Endothelial cell of umbilical vein (primary cell): ENCODE results near the gene COL5A1. TPM values are rescaled to one million over a fixed set of nuclear protein-coding genes. Genes with fewer than 3 reads are reported as not detected.

Experiments used
- BruUV-seq: library from RNA; stranded (reverse); fragments of 400-500 nt; replicated peaks from 2 replicates; lab custom pipeline; 2021; lab: Mats Ljungman, UMichigan
- CTCF ChIA-PET: fragments of 300-600, 350-600 bp; sonication (Branson Sonifier 250); formaldehyde crosslinking; loops from one replicate; lab custom pipeline; 2021; ENCODE audit warnings: antibody characterized with exemption, inconsistent platforms; lab: Charles Lee
- POLR2A ChIA-PET: fragments of 300-600, 350-600 bp; sonication (Branson Sonifier 250); formaldehyde crosslinking; loops from one replicate; lab custom pipeline; 2021; ENCODE audit warnings: antibody characterized with exemption, inconsistent platforms; lab: Charles Lee
- DNase-seq: peaks from one replicate; pipeline ENCODE4 v3.0.0-alpha.2; 2011; ENCODE audit warnings: low read depth, low spot score
- FAIRE-seq: peaks from 2 replicates; lab custom pipeline; 2011; peaks lifted over from hg19 to GRCh38; lab: Jason Lieb, UNC
- H2AFZ ChIP-seq: 2 replicates; pipeline ENCODE4 v1.6.0; 2012; ENCODE audit warnings: low read depth, low read length, control low read depth, inconsistent platforms
- H3K27ac ChIP-seq: 2 replicates; pipeline ENCODE4 v1.5.1; 2011; ENCODE audit warnings: low read depth, mild to moderate bottlenecking, control low read depth, low read length, moderate library complexity; ENCODE audit not compliant: insufficient read depth
- H3K27me3 ChIP-seq, 2 experiments: 2 replicates each; pipeline versions ENCODE4 v1.6.0 to v1.6.1; 2011; ENCODE audit warnings: low read length in 2 of 2, mixed read lengths in 1 of 2; ENCODE audit not compliant: control insufficient read depth in 2 of 2, insufficient read depth in 2 of 2
- H3K36me3 ChIP-seq, 2 experiments: 2 replicates in 1 of 2; 3 replicates in 1 of 2; pipeline ENCODE4 v1.5.1; 2011; ENCODE audit warnings: low read length in 2 of 2, mild to moderate bottlenecking in 1 of 2, moderate library complexity in 1 of 2; ENCODE audit not compliant: control insufficient read depth in 2 of 2, insufficient read depth in 2 of 2; ENCODE audit errors: extremely low read depth in 1 of 2
- H3K4me1 ChIP-seq: 3 replicates; pipeline ENCODE4 v1.5.1; 2011; ENCODE audit warnings: mild to moderate bottlenecking, low read length; ENCODE audit not compliant: control insufficient read depth, insufficient read depth; ENCODE audit errors: extremely low read depth
- H3K4me2 ChIP-seq: 2 replicates; pipeline ENCODE4 v1.6.1; 2011; ENCODE audit warnings: low read length, control low read depth, mixed read lengths; ENCODE audit not compliant: insufficient read depth
- H3K4me3 ChIP-seq, 3 experiments: fragments of 200-600 bp in 1 of 3; sonication (generic), shearing (Covaris generic) in 1 of 3; replicated peaks in 1 of 3; 2 replicates each; pipeline ENCODE4 v1.5.1; 2011 to 2016; ENCODE audit warnings: control low read depth in 3 of 3, low read length in 3 of 3, mild to moderate bottlenecking in 2 of 3, inconsistent platforms in 1 of 3, low read depth in 1 of 3, moderate library complexity in 1 of 3; ENCODE audit not compliant: insufficient read depth in 1 of 3
- H3K79me2 ChIP-seq: 2 replicates; pipeline ENCODE4 v1.6.0; 2012; ENCODE audit warnings: low read length, inconsistent platforms; ENCODE audit not compliant: control insufficient read depth, insufficient read depth
- H3K9ac ChIP-seq: replicated peaks from 2 replicates; pipeline ENCODE3; 2011; ENCODE audit warnings: low read length, control low read depth; ENCODE audit not compliant: insufficient read depth; ENCODE audit errors: extremely low read depth
- H3K9me1 ChIP-seq: replicated peaks from 3 replicates; pipeline ENCODE4 v1.6.0; 2011; ENCODE audit warnings: mild to moderate bottlenecking, low read length; ENCODE audit not compliant: control insufficient read depth, insufficient read depth; ENCODE audit errors: extremely low read depth
- H3K9me3 ChIP-seq: replicated peaks from 2 replicates; pipeline ENCODE4 v1.5.1; 2012; ENCODE audit warnings: low read length, inconsistent platforms; ENCODE audit not compliant: control insufficient read depth, insufficient read depth
- H4K20me1 ChIP-seq: replicated peaks from 2 replicates; pipeline ENCODE3; 2011; ENCODE audit warnings: mild to moderate bottlenecking, low read length; ENCODE audit not compliant: control insufficient read depth, insufficient read depth; ENCODE audit errors: extremely low read depth
- CTCF ChIP-seq, 2 donors: IDR thresholded peaks; 1 replicate in 1 of 2; 2 replicates in 1 of 2; pipeline ENCODE4 v1.5.1; 2011; ENCODE audit warnings: low read length in 2 of 2, mild to moderate bottlenecking in 2 of 2, moderate library complexity in 2 of 2, control low read depth in 1 of 2, inconsistent platforms in 1 of 2, low read depth in 1 of 2; ENCODE audit not compliant: insufficient read depth in 1 of 2; ENCODE audit errors: extremely low read depth in 1 of 2
- EZH2 ChIP-seq: IDR thresholded peaks from 2 replicates; pipeline ENCODE4 v1.6.1; 2012; ENCODE audit warnings: borderline replicate concordance, low read depth, mild to moderate bottlenecking, moderate library complexity, low read length, inconsistent platforms; ENCODE audit not compliant: severe bottlenecking
- FOS ChIP-seq: IDR thresholded peaks from 2 replicates; pipeline ENCODE4 v1.6.1; 2011; ENCODE audit warnings: mild to moderate bottlenecking, low read length, moderate library complexity, borderline replicate concordance; ENCODE audit not compliant: insufficient read depth
- GATA2 ChIP-seq: IDR thresholded peaks from 2 replicates; pipeline ENCODE4 v1.7.0; 2011; ENCODE audit warnings: low read depth, mild to moderate bottlenecking, moderate library complexity, mixed read lengths, low read length; ENCODE audit not compliant: insufficient read length, insufficient read depth
- JUN ChIP-seq: IDR thresholded peaks from 2 replicates; pipeline ENCODE4 v1.6.1; 2011; ENCODE audit warnings: borderline replicate concordance, low read depth; ENCODE audit not compliant: insufficient read length, insufficient read depth
- MAX ChIP-seq: IDR thresholded peaks from 2 replicates; pipeline ENCODE4 v1.6.1; 2011; ENCODE audit not compliant: insufficient read depth, insufficient read length
- MYC ChIP-seq: IDR thresholded peaks from one replicate; pipeline ENCODE4 v1.6.1; 2011; ENCODE audit warnings: mild to moderate bottlenecking, low read depth, low read length
- POLR2A ChIP-seq: IDR thresholded peaks from 2 replicates; pipeline ENCODE4 v1.6.1; 2012; ENCODE audit warnings: low read depth, mild to moderate bottlenecking, control low read depth, low read length
- POLR2AphosphoS5 ChIP-seq: IDR thresholded peaks from 2 replicates; pipeline ENCODE4 v1.6.1; 2012; ENCODE audit warnings: low read depth, mild to moderate bottlenecking, control low read depth, low read length, moderate library complexity; ENCODE audit not compliant: insufficient read depth
- dilution Hi-C: fragments of 300-500 bp; cut with MboI; formaldehyde crosslinking; loops from one replicate; pipeline ENCODE4 v1.15.0; 2019; ENCODE audit warnings: low sequenced_read_pairs; ENCODE audit not compliant: extremely low pct_ligation_motif_present
- intact Hi-C: fragments of 100-400 bp; cut with micrococcal nuclease; formaldehyde crosslinking; loops from one replicate; pipeline ENCODE4 v1.10.0; 2022
- polyA plus RNA-seq, 4 experiments: library from polyadenylated mRNA; depleted of rRNA in 3 of 4; stranded (reverse) in 3 of 4; unstranded in 1 of 4; fragments of >200 nt; gene quantifications; 2 replicates each; pipeline versions ENCODE4 v1.2.1 to v1.2.3, GENCODE V29; 2011 to 2012; ENCODE audit warnings: missing spikeins in 1 of 4
- total RNA-seq: library from RNA; stranded (reverse); gene quantifications from 2 replicates; pipeline ENCODE4 v1.2.3, GENCODE V29; 2021

The COL5A1 gene
- total and polyA plus RNA-seq, 2 donors (not counting 3 experiments of a cell fraction or from before 2014, with no cell fraction given): 97.4 to 175 TPM

- no peaks in the 10 kb centered on the region for H3K9me3 ChIP-seq
- no peaks in the 10 kb centered on the region for H4K20me1 ChIP-seq
- ChIA-PET POLR2A (no interaction called here), CTCF (no interaction called here)
- H3K36me3 ChIP-seq: peaks cover 0 to 7% of the 10 kb centered on the region in 2 experiments
- FAIRE-seq: no peak
- no peaks in the 10 kb centered on the region for H3K9me1 ChIP-seq
- H2AFZ ChIP-seq: no peak overlapping the region
- no peak overlapping the region for H3K9ac ChIP-seq
- TF ChIP-seq JUN (no peak), POLR2A (no peak), CTCF (IDR thresholded peaks at IDR 0.05; ENCODE audit: extremely low read depth in 1 of 2, insufficient read depth in 1 of 2, low read depth in 1 of 2, low read length in 2 of 2) (no peak), EZH2 (no peak), MAX (no peak)
- intact Hi-C loops (no loop called here), dilution Hi-C loops (no loop called here)
- no peak overlapping the region for H3K27ac ChIP-seq
- no peaks in the 10 kb centered on the region for H3K79me2 ChIP-seq
- no TSS peak for BruUV-seq
- H3K27me3 ChIP-seq: no peaks in the 10 kb centered on the region
- no peaks in the 10 kb centered on the region for H3K4me1 ChIP-seq
- H3K4me2 ChIP-seq: no peak overlapping the region
- no peak overlapping the region for H3K4me3 ChIP-seq
- no peak for DNase-seq
Observed at GRCh38 chr9:134847752-134848432, 206.3 kb downstream of the COL5A1 start.

GRCh38 chr9:134848504-134848903 is 206.9 kb downstream of the COL5A1 start:
- intact Hi-C loops: no loop called here
- TF ChIP-seq GATA2 (no peak), FOS (no peak), MAX (no peak), POLR2AphosphoS5 (no peak), JUN (no peak), EZH2 (no peak), POLR2A (no peak), MYC (no peak), CTCF (IDR thresholded peaks at IDR 0.05; ENCODE audit: extremely low read depth in 1 of 2, insufficient read depth in 1 of 2, low read depth in 1 of 2, low read length in 2 of 2) (no peak)
- H3K27me3 ChIP-seq: no peaks in the 10 kb centered on the region
- DNase-seq (no peak), FAIRE-seq (no peak)
- H3K4me1 ChIP-seq: no peaks in the 10 kb centered on the region
- H3K36me3 ChIP-seq: peaks cover 0 to 6% of the 10 kb centered on the region in 2 experiments
- no peak overlapping the region for H3K27ac ChIP-seq
- H3K4me3 ChIP-seq: no peak overlapping the region
- no peak overlapping the region for H3K9ac ChIP-seq
- no peaks in the 10 kb centered on the region for H3K9me3 ChIP-seq
- H3K79me2 ChIP-seq: no peaks in the 10 kb centered on the region
- BruUV-seq: no TSS peak
- H3K9me1 ChIP-seq: no peaks in the 10 kb centered on the region
- ChIA-PET POLR2A (no interaction called here), CTCF (no interaction called here)
- no peaks in the 10 kb centered on the region for H4K20me1 ChIP-seq
- dilution Hi-C loops: no loop called here
- no peak overlapping the region for H3K4me2 ChIP-seq
- H2AFZ ChIP-seq: no peak overlapping the region
